Activated gamma-delta T cell (primary cell): Measurements from ENCODE around the gene RPL22L1.
"Not testable (repeated sequence)": the region's sequence is repeated elsewhere in the genome, so short reads cannot be mapped to it uniquely, and the experiment has no call there.

Experiments
- DNase-seq: peaks from one replicate; lab custom pipeline; 2025; lab: John Stamatoyannopoulos, UW
- total RNA-seq, 2 donors: gene quantifications; one replicate each; lab custom pipeline; 2026; lab: John Stamatoyannopoulos, UW

RPL22L1 gene
- total RNA-seq, result 36.2 to 37.0 reads per million in 2 donors

DNA sequence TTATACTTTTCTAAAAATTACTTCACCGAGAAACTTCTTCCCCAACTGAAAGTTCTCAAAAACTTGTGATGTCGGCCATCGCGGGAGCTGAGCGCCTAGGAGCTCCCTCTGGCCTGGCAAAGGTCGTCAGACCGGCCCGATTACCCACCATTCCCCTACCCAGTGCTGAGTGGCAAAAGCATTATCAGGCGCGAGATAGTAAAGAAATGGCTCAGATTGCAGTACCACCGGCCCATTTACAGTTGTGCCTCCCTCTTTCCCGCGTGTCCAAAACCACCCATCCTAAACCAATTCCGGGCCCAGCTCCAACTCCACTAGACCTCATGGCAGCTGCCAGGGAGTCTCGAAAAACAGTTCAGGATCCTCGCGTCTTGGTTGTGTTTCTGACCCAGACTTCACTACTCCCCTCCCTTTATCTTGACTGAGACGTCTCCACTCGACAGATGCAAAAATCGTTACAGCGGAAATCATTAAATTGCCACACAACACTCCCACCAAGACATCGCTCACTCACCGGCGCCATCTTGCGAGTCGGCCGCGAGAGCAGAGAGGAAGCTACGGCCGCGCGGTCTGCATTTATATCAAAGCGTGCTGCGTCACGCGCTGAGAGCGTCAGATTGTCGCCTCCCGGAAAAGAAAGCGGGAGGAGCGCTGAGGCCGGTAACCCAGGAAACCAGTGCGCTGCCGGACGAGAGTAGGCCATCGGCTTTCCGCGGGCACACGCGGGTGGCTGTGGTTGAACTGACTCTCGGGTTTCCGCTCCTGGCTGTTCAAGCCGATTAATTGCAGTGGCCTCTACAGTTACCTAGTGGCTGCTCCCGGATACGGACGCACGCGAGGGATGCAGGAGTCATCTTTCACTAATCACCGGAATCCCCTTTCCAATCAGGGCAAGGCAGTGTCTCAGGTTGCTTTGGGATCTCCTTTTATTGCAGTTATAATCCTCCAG, at the start of gene RPL22L1:
Gene RPL22L1, minus strand, starts transcription at position 551 of the 949 bp plus-strand sequence. Its CDS starts 28 bp downstream, at position 523.
- no peak for DNase-seq

DNA sequence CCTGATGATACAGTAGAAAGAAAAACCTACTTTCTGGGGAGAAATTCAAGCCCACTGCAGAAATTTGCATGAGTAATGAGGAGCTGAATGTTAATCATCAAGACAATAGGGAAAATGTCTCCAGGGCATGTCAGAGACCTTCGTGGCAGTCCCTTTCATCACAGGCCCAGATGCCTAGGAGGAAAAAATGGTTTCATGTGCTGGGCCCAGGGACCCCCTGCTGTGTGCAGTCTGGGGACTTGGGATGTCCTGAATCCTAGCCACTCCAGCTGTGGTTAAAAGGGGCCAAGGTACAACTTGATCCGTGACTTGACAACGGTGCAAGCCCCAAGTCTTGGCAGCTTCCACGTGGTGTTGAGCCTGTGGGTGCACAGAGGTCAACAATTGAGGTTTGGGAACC, 48.7 kb upstream of the RPL22L1 start:
- DNase-seq, result no peak

DNA sequence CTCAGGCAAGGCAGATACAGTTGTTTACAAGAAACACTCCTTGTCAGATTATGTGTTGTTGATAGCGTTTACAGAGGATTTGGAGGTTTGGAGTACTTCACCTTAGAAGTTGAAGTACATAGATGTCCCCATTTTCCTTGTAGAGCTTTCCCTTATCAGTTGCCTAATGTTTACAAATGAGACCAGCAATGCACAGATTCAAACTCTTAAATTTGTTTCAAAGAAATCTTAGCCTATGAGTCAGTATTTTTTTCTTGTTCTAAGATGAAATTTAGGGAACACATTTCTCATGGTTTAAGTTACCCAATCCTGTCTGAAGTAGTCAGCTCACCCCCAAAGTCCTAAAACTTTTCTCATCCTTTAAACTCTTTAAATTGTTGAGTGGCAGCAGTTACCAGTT, 44.7 kb upstream of the RPL22L1 start:
- DNase-seq, result no peak

DNA sequence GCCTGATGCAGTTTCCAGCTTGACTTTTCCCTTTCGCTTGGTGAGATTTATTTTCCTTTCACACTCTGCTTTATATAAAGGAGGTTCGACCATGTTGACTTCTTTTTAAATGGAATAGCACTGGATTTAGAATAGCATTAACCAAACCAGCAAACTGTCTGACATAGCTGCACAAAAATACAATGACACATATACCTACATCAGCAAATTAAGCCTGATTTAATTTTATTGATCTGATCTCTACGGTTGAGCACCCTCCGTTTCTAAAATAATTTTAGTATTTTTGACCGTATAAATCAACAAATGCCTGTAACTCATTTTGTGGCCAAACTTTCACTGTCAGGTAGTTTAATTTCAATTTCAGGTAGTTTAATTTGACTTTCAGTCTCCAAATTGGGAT, 44.2 kb upstream of the RPL22L1 start:
- no peak for DNase-seq

DNA sequence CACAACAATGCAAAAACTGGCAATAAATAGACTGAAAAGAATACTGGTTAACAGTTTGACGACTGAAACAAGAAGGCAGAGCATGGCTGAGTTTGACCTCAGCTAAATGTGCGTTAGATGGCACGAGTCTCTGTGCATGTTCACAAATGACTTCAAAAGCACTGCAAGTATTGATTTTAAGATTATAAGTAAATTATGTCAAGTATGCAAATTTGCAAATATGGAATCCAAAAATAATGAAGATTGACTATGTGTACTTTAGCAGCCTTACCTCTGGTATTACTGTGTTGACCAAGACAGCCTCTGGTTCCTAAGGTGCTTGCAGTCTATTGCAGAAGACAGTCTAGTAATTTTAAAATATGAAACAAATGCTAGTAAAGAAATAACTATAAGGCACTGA, 41.1 kb upstream of the RPL22L1 start:
- no peak for DNase-seq

DNA sequence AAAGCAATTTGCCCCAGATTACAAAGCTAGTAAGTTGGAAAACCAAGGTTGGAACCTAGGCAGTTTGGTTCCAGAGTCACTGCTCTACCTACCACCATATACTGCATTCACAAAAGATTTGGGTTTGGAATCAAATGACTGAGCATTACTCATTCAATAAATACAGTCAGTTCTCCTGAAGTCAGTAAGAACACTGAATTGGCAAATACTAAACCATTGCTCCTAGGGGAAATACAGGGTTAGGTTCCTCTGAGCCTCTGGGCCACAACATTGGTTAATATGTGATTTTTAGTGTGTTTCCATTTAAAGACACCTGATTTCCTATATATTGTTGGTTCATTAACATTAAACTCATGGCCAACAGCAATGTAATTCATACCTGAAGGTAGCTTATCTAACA, 40.5 kb upstream of the RPL22L1 start:
- DNase-seq, result no peak

DNA sequence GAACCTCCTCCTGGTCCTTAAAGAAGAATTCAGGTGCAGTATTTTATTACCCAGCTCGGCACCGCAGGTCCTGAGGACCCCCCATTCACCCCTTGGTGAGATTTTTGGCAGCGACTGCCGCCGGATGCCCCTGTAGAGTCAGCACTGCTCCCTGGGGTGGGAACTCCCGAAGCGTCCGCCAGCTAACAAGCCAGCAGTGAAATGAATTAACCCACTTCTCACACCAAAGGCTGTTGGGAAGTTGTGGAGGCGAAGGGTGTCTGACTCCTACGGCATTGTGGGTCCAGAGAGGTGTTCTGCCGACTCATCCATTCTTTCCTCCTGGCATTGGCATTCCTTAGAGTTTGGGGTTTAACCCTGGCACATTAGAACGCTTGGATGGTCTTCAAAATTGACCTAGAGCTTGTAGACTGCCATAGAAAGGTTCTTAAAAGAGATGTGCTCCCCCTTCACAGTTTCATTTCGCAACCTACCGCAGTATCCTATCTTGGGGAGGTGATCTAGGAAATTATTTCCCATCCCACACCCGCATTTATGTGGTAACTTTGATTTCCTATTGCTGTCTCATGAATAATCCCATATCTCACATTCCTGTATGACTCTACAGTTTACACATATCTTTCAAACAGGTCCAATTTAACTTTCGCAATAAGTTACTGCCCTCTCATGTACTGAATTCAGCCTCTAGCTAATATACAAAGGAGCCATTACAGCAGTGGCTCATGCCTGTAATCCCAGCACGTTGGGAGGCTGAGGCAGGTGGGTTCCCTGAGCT, 39.3 kb upstream of the RPL22L1 start:
- DNase-seq, result no peak

DNA sequence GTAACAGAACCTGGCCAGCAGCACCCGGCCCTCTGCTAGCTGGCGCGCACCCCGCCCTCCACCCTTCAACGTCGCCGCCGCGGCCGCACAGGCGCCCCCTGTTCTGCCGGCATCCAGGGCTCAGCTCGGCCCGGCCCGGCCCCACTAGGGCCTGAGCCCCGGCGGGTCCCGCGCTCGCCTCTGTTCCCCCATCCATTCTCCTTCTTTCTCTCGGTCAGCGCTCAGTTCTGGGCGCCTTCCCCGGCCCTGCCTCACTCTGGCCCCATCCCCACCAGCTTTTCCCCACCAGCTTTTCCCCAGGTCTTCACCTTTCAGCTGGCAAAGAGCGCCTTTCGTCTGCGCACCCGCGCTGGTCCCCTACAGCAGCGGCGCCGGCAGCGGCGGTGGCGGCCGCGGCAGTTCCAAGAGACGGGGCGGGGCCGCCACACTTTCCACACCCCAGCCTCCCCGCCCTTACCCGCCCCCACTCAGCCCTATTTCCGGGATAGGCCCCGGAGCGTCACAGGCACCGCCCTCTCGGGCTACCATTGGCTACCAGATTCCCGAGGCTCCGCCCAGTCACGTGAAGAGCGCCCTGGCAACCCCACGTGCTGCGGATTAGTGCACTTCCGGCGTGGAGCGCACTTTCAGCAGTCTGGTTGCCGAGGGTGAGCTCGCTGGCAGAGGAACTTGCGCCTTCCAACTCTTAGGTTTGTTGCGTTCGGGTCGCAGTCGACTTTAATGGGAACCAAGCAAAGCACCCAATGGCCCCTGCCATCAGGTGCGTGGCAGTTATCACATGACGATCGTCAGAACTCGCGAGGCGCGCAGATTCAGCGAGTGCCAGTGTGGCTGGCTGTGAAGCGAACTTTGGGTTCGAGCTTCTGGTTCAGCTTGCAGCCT, 38.5 kb upstream of the RPL22L1 start, which contains the start of gene EIF5A2:
Gene EIF5A2, minus strand, starts transcription at position 403 of the 882 bp plus-strand sequence. CDS start 831 bp downstream, outside the sequence.
- peak; percentile 79 for DNase-seq

DNA sequence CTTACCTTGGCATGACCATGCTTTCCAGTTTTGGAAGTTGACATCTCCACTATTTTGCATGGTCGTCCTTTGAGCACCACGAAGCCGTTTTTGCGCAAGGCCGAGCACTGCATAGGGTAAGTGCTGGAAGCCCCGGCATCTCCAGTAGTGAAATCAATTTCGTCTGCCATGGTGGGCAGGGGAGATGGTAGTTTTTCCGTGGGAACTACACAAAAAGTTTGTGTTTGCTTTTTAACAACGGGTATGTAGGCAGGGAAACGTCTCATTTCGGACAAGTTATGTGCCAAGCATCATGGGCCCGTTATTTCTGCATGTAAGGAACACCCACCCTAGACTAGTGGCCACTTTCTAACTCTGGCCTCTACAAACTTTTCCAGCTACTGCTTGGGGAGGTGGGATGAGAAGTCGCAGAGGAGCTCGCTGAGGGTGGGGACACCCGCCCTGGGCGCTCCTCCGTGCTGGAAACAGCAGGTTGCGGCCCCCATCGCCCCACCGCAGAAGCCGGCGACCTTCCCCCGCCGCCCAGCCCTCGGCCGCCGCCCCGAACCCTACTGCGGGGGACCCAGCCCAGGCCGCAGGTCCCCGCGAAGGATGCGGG, 37.7 kb upstream of the RPL22L1 start:
- no peak for DNase-seq

DNA sequence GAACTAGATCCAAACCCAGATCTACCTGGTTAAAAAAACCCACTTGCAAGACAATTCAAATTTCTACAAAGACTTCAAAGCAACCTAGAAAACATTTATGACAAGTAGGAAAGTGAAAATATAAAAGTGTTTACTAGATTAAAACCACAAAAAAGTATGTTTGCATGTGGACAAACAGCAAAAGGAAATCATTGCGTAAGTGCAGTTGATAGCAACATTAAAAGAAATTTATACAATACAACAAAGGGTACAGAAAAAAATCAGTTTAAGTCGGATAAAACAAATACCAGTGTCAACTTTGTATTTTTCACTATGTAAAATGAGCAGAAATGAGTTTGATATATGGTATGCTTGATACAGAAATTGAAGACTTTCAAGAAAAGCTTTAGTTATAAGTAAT, 35.9 kb upstream of the RPL22L1 start:
- no peak for DNase-seq

DNA sequence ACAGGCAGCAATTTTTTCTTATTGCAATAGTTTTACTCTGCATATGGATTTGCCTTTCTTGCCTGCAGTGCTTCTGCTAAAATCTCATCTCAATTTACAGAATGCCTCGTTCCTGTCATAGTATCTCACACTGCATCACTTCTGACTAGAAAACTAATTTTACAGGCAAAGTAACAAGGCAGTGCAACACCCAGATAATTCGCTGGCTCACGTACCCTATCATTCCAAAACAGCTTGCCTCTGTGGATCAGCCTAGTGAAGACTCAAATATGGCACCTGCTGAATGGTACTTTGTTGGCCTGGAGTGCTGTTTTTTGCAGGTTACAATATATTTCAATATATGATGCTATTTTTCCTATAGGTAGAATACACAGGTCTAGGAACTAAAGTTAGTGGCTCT, 33.1 kb upstream of the RPL22L1 start:
- no peak for DNase-seq

DNA sequence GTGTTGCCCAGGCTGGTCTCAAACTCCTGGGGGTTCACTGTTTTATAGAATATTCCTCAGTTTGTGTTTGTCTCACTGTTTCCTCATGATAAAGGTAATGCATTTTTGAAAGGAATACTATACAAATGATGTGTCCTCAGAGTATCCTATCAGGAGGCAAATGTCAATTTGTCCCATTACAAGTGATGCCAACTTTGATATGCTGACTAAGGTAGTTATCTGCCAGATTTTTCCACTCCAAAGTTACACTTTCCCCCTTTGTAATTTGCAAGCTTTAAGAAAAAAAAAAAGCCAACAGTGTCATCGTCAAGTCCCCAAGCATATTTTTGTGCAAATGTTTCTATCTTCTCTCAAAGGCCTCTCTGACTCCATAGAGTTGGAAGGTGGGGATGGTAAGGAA, 29.5 kb upstream of the RPL22L1 start:
- DNase-seq, result no peak

DNA sequence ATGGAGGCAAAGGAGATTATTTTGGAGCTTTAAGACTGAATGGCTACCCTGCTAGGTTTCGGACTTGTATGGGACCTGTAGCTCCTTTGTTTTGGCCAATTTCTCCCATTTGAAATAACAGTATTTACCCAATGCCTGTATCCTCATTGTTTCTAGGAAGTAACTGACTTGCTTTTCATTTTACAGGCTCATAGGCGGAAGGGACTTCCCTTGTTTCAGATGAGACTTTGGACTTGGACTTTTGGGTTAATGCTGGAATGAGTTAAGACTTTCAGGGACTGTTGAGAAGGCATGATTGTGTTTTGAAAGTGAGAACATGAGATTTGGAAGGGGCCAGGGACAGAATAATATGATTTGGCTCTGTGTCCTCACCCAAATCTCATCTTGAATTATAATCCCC, 28.0 kb upstream of the RPL22L1 start:
- no peak for DNase-seq

DNA sequence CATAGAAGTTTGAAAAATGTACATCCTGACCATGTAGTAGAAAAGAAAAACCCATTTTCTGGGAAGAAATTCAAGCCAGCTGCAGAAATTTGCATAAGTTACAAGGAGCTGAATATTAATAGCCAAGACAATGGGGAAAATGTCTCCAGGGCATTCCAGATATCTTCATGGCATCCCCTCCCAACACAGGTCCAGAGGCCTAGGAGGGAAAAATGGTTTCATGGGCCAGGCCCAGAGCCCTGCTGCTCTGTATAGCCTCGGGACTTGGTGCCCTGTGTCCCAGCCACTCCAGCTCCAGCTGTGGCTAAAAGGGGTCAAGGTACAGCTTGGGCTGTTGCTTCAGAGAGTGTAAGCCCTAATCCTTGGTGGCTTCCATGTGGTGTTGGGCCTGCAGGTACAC, 27.2 kb upstream of the RPL22L1 start:
- DNase-seq, result not testable (repeated sequence)

DNA sequence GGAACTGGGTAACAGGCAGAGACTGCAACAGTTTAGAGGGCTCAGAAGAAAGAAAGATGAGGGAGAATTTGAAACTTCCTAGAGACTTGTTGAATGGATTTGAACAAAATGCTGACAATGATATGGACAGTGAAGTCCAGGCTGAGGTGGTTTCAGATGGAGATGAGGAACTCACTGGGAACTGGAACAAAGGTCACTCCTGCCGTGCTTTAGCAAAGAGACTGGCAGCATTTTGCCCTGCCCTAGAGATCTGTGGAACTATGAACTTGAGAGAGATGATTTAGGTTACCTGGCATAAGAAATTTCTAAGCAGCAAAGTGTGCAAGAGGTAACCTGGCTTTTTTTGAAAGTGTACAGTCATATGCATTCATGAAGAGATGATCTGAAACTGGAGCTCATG, 26.8 kb upstream of the RPL22L1 start:
- no peak for DNase-seq

DNA sequence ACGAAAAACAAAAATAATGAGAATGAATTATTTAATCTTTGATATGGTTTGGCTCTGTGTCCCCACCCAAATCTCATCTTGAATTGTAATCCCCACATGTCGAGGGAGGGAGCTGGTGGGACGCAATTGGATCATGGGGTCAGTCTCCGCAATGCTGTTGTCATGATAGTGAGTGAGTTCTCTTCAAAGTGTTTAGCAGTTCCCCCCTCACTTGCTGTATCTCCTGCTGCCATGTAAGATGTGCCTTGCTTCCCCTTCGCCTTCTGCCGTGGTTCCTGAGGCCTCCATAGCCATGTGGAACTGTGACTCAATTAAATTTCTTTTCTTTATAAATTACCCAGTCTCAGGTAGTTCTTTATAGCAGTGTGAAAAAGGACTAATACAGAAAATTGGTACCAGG, 26.3 kb upstream of the RPL22L1 start:
- DNase-seq, result not testable (repeated sequence)

DNA sequence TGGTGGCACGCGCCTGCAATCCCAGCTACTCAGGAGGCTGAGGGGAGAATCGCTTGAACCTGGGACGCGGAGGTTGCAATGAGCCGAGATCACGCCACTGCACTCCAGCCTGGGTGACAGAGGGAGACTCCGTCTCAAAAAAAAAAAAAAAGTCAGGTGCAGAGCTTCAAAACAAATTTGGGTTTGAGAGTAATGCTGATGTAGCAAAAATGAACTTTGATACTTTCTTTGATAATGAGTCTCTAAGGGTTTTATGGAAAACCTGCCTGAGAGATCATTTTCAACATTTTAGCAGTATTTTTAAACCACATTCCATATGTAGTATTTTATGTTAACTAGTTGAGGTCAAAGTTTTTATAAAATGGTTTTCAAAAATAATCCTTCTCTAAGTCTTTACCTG, 23.9 kb upstream of the RPL22L1 start:
- DNase-seq, result no peak

DNA sequence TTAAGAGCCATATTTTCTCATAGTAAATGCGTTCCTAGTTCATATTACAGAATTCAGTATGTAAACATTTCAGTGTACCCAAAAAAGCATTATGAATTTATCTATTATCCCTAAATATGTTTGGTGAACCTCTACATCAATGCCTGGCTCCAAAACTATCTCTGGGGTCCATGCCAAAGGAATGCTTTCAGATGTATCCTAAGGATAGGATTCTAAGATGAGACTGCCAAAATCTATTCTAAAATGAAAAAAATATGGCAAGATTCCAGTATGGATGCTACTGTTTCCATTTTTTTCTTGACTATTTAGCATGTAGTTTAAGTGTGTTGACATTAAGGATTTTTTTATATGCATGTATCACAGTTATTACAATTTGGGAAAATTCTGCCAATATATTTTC, 19.6 kb upstream of the RPL22L1 start:
- DNase-seq, result no peak

DNA sequence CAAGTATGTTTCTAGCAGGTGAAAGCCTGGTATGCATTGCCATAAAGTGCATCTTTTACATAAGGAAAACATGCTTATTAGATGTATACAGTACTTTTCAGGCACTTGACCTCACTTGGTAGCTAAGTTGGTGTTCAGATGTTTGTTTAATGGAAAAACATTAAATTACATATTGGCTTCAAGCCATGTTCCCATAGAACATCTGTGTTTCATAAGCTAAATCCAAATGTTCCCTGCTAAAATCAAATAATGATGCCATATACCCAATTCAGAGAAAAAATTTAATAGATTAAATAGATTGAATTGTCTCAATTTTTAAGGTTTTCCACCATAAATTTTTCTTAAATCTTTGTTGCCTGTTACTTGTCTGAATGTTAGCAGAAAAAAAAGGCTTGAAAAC, 19.1 kb upstream of the RPL22L1 start:
- no peak for DNase-seq

DNA sequence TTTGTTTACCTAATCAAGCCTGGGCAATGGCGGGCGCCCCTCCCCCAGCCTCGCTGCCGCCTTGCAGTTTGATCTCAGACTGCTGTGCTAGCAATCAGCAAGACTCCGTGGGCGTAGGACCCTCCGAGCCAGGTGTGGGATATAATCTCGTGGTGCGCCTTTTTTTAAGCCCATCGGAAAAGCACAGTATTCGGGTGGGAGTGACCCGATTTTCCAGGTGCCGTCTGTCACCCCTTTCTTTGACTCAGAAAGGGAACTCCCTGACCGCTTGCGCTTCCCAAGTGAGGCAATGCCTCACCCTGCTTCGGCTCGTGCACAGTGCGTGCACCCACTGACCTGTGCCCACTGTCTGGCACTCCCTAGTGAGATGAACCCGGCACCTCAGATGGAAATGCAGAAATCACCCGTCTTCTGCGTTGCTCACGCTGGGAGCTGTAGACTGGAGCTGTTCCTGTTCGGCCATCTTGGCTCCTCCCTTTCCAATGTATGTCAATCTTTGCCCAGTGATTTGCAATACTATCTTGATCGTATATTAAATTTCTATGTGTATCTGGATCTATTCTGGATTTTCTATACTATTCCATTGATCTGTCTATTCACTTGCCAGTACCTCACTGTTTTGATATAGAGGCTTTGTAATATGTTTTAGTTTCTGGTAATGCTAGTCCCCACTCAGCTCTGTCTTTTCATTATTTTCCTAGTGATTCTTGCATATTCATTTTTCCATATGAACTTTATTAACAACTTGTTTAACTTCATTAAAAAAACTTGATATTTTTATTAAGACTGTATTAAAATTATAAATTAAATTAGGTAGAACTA, 14.3 kb upstream of the RPL22L1 start:
- DNase-seq, result not testable (repeated sequence)
